Chondrocyte (in vitro differentiated cells): ENCODE data around the gene SLC6A4. TPM values are rescaled to one million over a fixed set of nuclear protein-coding genes. Genes with fewer than 3 reads are reported as not detected.

ENCODE experiments used
- DNase-seq: peaks from one replicate; pipeline ENCODE4 v3.0.0; 2021; ENCODE audit warnings: mixed read lengths, low spot score
- H3K27ac Mint-ChIP-seq: one replicate; pipeline ENCODE4 v1.8.0; 2021; ENCODE audit warnings: mild to moderate bottlenecking, moderate library complexity, mixed read lengths; ENCODE audit not compliant: unreplicated experiment
- H3K27me3 Mint-ChIP-seq: 2 replicates; pipeline ENCODE4 v1.8.0; 2021; ENCODE audit warnings: low read depth, mixed read lengths
- H3K36me3 Mint-ChIP-seq: 2 replicates; pipeline ENCODE4 v1.8.0; 2021; ENCODE audit warnings: low read depth, mixed read lengths
- H3K4me1 Mint-ChIP-seq: 2 replicates; pipeline ENCODE4 v1.8.0; 2021; ENCODE audit warnings: low read depth, mild to moderate bottlenecking, mixed read lengths
- H3K4me3 Mint-ChIP-seq: one replicate; pipeline ENCODE4 v1.8.0; 2021; ENCODE audit warnings: mild to moderate bottlenecking, moderate library complexity, mixed read lengths; ENCODE audit not compliant: unreplicated experiment
- H3K9me3 Mint-ChIP-seq: 2 replicates; pipeline ENCODE4 v1.8.0; 2021; ENCODE audit warnings: low read depth, mixed read lengths
- total RNA-seq: library from RNA; stranded (reverse); gene quantifications from 3 replicates; pipeline ENCODE4 v1.2.1, GENCODE V29; 2021
- TF ChIP-seq, protein P1 (sequence below): fragments of 200-600 bp; sonication (generic); IDR thresholded peaks from 2 replicates; pipeline ENCODE4 v1.5.0; 2021; ENCODE audit warnings: antibody characterized with exemption, mild to moderate bottlenecking, moderate library complexity

Gene SLC6A4
- total RNA-seq, 1 donor from 2014 or later: not detected

DNA sequence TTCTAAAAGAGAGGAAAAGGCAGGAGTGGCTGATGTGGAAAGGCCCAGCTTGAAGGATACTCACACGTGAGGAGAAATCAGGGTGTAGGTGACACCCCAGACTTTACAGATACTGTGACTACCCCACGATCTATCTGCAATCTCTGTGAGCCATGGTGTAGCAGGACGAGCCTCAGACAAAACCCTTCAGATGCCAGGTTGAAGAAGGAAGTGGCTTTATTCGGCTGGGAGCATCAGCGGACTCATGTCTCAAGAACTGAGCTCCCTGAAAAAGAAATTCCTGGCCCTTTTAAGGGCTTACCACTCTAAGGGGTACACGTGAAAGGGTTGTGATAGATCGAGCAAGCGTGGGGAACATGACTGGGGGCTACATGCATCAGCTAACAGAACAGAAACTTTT lies 4.7 kb upstream of the SLC6A4 start:
- Mint-ChIP-seq H3K27ac (no peak overlapping the region), H3K9me3 (no peaks in the 10 kb centered on the region), H3K27me3 (peaks cover 20% of the 10 kb centered on the region), H3K4me1 (peaks cover 9% of the 10 kb centered on the region), H3K36me3 (peaks cover 2% of the 10 kb centered on the region), H3K4me3 (no peak overlapping the region)
- TF ChIP-seq, protein P1, sequence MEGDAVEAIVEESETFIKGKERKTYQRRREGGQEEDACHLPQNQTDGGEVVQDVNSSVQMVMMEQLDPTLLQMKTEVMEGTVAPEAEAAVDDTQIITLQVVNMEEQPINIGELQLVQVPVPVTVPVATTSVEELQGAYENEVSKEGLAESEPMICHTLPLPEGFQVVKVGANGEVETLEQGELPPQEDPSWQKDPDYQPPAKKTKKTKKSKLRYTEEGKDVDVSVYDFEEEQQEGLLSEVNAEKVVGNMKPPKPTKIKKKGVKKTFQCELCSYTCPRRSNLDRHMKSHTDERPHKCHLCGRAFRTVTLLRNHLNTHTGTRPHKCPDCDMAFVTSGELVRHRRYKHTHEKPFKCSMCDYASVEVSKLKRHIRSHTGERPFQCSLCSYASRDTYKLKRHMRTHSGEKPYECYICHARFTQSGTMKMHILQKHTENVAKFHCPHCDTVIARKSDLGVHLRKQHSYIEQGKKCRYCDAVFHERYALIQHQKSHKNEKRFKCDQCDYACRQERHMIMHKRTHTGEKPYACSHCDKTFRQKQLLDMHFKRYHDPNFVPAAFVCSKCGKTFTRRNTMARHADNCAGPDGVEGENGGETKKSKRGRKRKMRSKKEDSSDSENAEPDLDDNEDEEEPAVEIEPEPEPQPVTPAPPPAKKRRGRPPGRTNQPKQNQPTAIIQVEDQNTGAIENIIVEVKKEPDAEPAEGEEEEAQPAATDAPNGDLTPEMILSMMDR: no peak
- no peak for DNase-seq

DNA sequence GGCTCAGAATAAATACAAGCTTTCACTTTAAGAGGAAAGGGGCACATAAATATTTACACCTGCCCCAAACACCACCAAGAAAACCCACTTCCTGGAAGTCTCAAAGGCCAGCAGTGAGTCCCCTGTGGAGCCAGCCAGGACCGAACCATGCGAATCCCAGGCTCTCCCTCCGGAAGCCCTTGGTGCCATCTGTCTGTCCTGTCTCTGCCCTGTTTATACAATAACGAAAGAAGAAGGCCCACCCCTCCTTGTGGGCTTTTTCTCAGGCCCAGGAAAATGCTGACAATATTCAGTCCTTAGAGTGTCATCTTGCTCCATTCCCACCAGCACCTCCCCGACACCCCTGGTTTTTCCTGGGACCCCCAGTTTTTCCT lies 3.6 kb upstream of the SLC6A4 start:
- TF ChIP-seq, protein P1: no peak
- DNase-seq: no peak
- peaks cover 30% of the 10 kb centered on the region for H3K27me3 Mint-ChIP-seq
- peaks cover 2% of the 10 kb centered on the region for H3K36me3 Mint-ChIP-seq
- H3K27ac Mint-ChIP-seq: no peak overlapping the region
- H3K4me1 Mint-ChIP-seq: peaks cover 12% of the 10 kb centered on the region
- no peak overlapping the region for H3K4me3 Mint-ChIP-seq
- H3K9me3 Mint-ChIP-seq: no peaks in the 10 kb centered on the region

DNA sequence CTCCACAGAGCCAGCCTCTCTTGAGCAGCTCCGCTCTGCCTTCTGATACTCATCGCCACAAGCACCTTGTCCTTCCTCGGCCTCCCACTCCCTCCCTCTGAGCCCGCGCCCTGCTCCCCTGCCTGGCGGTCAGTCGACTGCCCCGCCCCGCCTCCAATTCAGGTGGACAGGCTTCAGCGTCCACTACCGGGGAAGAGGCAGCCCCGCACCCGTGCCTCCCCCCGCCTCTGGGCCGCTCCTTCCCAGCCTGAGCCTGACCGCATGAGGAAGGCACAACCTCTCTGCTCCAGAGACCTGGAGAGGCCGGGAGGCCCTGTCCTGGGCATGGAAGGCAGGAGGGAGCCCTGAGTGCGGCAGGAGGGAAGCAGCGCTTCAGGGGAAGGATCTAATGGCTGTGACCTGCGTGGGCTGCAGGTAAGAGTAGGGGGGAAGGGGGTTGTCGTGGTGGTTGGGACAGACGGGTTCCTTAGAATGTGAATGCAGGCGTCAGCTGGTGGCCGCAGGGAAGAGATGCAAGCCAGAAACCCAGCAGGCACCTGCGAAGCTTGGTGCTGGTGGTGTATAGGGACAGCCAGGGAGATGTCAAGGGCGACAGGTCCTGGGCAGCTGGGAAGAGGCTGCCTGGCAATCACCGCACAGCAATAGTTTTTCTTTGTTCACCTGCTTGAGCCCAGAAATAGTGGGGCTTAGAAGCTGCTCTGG lies 3.0 kb upstream of the SLC6A4 start:
- H3K4me3 Mint-ChIP-seq: no peak overlapping the region
- peaks cover 12% of the 10 kb centered on the region for H3K4me1 Mint-ChIP-seq
- no peaks in the 10 kb centered on the region for H3K9me3 Mint-ChIP-seq
- no peak overlapping the region for H3K27ac Mint-ChIP-seq
- no peak for DNase-seq
- peaks cover 1% of the 10 kb centered on the region for H3K36me3 Mint-ChIP-seq
- peaks cover 35% of the 10 kb centered on the region for H3K27me3 Mint-ChIP-seq
- TF ChIP-seq, protein P1: no peak

DNA sequence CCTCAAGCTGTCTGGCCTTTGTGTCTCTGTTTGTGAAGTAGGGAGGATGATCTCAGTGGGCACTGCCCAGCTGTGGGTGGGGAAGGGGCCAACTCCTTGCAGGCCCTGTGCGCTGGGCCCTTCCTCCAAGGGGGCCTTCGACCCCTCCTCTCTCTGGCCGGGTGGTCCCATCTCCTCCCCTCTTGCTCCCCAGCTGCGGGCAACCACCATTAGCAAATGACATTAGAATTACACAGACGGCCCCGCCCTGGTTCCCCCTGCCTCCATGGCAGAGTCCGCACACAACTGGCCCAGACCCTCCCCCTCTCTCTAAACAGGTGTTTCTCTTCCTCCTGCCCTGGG lies 2.5 kb upstream of the SLC6A4 start:
- DNase-seq: no peak
- peaks cover 12% of the 10 kb centered on the region for H3K4me1 Mint-ChIP-seq
- no peak overlapping the region for H3K27ac Mint-ChIP-seq
- H3K36me3 Mint-ChIP-seq: no peaks in the 10 kb centered on the region
- no peak overlapping the region for H3K4me3 Mint-ChIP-seq
- peaks cover 40% of the 10 kb centered on the region for H3K27me3 Mint-ChIP-seq
- H3K9me3 Mint-ChIP-seq: no peaks in the 10 kb centered on the region
- TF ChIP-seq, protein P1: no peak

DNA sequence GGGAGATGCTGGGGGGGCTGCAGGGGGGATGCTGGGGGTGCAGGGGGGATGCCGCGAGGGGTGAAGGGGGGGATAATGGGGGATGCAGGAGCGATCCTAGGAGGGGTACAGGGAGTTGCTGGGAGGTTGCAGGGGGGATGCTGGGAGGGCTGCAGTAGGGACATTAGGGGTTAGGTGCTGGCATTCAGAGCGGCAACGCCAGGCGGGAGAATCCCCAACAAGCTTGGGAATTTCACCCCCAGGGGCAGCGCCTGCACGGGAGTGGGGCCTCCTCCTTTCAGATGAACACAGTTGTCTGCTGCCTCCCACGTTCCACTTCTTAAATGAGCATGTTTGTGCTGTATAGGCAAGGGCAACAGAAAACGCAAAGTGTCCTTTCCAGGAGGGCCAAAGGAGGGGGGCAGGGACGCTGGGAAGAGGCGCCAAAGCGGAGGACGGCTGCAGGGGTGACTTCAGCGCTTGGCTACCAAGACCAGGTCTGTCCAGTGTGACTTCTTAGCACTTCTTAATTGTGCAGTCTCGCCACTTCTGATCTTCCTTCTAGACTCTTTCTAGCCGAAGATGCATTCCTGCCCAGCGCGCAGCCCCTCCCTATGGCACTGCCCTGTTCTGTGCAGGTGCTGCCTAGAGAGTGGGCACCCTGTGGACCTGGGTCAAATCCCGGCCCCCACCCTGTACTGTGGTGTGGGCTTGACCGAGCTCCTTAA lies 2.0 kb upstream of the SLC6A4 start:
- H3K4me3 Mint-ChIP-seq: no peak overlapping the region
- no peak for DNase-seq
- peaks cover 12% of the 10 kb centered on the region for H3K4me1 Mint-ChIP-seq
- H3K27ac Mint-ChIP-seq: no peak overlapping the region
- no peaks in the 10 kb centered on the region for H3K9me3 Mint-ChIP-seq
- TF ChIP-seq, protein P1: no peak
- peaks cover 45% of the 10 kb centered on the region for H3K27me3 Mint-ChIP-seq
- H3K36me3 Mint-ChIP-seq: no peaks in the 10 kb centered on the region
